Lower lobe of right lung (tissue), 2 donors: ENCODE measurements around the gene NHERF1. TPM values are rescaled to one million over a fixed set of nuclear protein-coding genes. Genes with fewer than 3 reads are reported as not detected.
A peak's percentile ranks its signal among the peaks of the same experiment; 100 is the strongest.

Source experiments
- ATAC-seq, 2 donors: fragments of 200-7000 bp; cut with Tn5 transposase; one replicate each; pipeline ENCODE4 v1.9.1; 2020 to 2022; ENCODE audit warnings: mild to moderate bottlenecking in 2 of 2, moderate library complexity in 2 of 2
- DNase-seq: peaks from one replicate; pipeline ENCODE4 v3.0.0-alpha.2; 2020
- H3K27ac ChIP-seq: fragments of 200-600 bp; one replicate; pipeline ENCODE4 v1.8.0; 2022
- H3K27me3 ChIP-seq: fragments of 200-600 bp; one replicate; pipeline ENCODE4 v1.8.0; 2022; ENCODE audit warnings: low read depth
- H3K36me3 ChIP-seq: fragments of 200-600 bp; one replicate; pipeline ENCODE4 v1.8.0; 2022; ENCODE audit warnings: mild to moderate bottlenecking
- H3K4me1 ChIP-seq: fragments of 200-600 bp; one replicate; pipeline ENCODE4 v1.8.0; 2022
- H3K4me3 ChIP-seq: fragments of 200-600 bp; one replicate; pipeline ENCODE4 v1.8.0; 2022; ENCODE audit warnings: mild to moderate bottlenecking
- H3K9me3 ChIP-seq: fragments of 200-600 bp; one replicate; pipeline ENCODE4 v1.8.0; 2022
- intact Hi-C: fragments of 100-400 bp; cut with DNase I; formaldehyde crosslinking; loops from one replicate; pipeline ENCODE4 v1.11.0; 2022
- total RNA-seq: library from RNA; stranded (reverse); fragmentation: NEBNext Ultra II Directional; extraction: Animal tissue kit (Norgen Biotek cat#: 25700); gene quantifications from one replicate; pipeline ENCODE4 v1.2.1, GENCODE V29; 2021
- TF ChIP-seq, protein P1 (sequence below): fragments of 200-600 bp; IDR thresholded peaks from one replicate; pipeline ENCODE4 v1.8.0; 2022; ENCODE audit warnings: antibody characterized with exemption, mild to moderate bottlenecking
- donor health status: DM: no; HTN: yes; CAD: no; lungs with severe emphysema.

NHERF1 gene
- total RNA-seq, 1 donor from 2014 or later, result 35.7 TPM

DNA sequence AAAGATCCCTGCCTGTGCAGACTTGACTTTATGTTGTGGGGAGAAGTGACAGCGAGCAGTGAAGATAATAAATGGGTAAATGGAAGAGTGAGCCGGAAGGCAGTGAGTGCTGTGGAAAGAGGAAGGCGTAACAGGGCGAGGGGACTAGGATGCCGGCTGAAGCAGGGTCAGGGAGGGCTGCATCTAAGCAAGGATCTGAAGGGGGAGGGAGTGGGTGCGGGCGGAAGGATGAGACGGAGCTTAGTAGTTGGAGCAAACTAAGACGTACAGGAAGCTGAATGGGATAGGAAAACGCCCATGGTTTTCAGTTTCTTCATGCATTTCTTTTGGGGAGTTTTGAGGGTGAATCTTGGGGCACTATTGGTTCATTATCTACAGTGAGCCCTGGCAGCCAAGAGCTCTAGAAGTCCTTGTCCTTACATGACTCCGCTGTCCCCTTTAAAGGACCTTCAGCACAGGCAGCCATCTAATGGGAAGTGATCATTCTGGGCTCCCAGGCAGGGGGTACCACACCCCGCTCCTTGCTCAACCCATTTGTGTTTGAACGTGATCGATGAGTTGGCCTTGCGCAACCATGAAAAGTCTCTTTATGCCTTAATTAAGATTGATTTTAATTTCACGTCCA, 38.1 kb downstream of the NHERF1 start:
- TF ChIP-seq, protein P1, sequence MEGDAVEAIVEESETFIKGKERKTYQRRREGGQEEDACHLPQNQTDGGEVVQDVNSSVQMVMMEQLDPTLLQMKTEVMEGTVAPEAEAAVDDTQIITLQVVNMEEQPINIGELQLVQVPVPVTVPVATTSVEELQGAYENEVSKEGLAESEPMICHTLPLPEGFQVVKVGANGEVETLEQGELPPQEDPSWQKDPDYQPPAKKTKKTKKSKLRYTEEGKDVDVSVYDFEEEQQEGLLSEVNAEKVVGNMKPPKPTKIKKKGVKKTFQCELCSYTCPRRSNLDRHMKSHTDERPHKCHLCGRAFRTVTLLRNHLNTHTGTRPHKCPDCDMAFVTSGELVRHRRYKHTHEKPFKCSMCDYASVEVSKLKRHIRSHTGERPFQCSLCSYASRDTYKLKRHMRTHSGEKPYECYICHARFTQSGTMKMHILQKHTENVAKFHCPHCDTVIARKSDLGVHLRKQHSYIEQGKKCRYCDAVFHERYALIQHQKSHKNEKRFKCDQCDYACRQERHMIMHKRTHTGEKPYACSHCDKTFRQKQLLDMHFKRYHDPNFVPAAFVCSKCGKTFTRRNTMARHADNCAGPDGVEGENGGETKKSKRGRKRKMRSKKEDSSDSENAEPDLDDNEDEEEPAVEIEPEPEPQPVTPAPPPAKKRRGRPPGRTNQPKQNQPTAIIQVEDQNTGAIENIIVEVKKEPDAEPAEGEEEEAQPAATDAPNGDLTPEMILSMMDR, result no peak
- no peak overlapping the region for H3K4me3 ChIP-seq
- intact Hi-C loops, result no loop called here
- no peaks in the 10 kb centered on the region for H3K27me3 ChIP-seq
- no peak for DNase-seq
- H3K4me1 ChIP-seq, result peaks cover 14% of the 10 kb centered on the region
- H3K27ac ChIP-seq, result no peak overlapping the region
- H3K9me3 ChIP-seq, result no peaks in the 10 kb centered on the region
- H3K36me3 ChIP-seq, result peaks cover 18% of the 10 kb centered on the region
- ATAC-seq, result peak; percentile 26 to 51

DNA sequence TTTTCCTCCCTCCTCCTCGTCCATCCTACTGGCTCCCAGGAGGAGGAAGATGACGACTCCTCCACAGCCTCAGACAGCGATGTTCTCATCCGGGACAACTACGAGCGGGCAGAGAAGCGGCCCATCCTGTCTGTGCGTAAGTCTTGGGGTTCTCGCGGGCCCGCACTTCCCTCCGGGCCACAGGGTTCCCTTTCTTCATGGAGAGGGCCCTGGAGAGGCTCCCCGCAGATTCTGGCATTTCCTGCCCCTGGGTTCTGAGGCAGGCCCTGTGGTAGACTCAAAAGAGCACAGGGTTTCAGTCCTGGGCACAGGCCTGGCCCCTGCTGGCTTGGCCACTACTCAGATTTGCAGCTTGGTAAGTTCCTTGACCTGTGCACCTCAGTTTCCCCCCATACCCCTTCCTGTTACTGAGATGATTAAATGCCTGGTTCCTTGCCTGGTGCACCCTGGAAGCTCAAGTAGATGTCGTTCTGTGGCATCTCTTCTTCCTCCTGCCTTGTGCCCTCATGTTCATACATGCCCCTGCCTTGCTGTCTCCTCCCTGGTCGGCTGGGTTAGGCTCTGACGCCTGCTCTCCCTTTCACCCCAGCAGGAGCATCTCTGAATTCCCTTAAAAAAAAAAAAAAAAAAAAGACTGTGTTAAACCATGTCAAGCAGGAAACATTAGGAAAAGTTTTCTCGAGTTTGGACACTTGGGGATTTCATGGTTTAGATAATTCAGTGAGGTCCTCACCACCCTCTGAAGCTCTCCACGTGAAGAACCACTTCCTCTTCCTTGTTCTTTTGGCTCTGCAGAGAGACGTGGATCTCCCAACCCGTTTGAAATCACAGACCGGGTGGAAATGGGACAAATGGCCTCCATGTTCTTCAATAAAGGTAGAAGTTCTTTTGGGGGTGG, 42.0 kb downstream of the NHERF1 start:
- TF ChIP-seq, protein P1, result no peak
- Histone ChIP-seq H3K4me1 (peaks cover 16% of the 10 kb centered on the region), H3K9me3 (no peaks in the 10 kb centered on the region), H3K4me3 (no peak overlapping the region), H3K27ac (no peak overlapping the region), H3K36me3 (peaks cover 39% of the 10 kb centered on the region), H3K27me3 (no peaks in the 10 kb centered on the region)
- intact Hi-C loops, result no loop called here
- no peak for DNase-seq
- peak; percentile 47 to 50 for ATAC-seq

DNA sequence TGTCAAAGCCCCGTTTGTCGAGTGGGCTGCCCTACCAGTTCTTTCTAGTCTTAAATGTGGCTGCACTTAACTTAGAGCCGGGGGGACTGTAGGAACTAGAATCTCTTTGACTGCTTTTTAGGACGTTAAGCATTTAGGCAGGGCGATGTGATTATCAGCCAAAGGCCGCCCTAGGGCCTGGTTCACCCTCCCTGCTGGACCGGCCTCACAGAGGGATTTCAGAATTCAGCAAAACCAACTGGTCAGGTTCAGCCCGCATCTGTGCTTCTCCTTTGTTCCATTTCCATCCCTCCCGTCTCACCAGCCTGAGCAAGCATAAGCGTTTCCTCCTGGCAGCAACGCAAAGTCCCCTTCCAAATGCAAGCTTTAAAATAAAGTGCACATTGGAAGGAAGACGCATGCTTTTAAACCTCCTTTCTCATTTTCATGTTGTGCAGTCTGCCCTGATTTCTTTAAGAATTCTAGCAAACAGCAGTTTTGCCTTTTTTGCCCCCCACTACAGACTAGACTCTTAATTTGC, 44.2 kb downstream of the NHERF1 start:
- Histone ChIP-seq H3K36me3 (peaks cover 60% of the 10 kb centered on the region), H3K4me3 (no peak overlapping the region), H3K27ac (no peak overlapping the region), H3K27me3 (no peaks in the 10 kb centered on the region), H3K9me3 (no peaks in the 10 kb centered on the region), H3K4me1 (peaks cover 9% of the 10 kb centered on the region)
- DNase-seq (no peak), ATAC-seq (no peak)
- intact Hi-C loops, result no loop called here
- TF ChIP-seq, protein P1, result no peak

DNA sequence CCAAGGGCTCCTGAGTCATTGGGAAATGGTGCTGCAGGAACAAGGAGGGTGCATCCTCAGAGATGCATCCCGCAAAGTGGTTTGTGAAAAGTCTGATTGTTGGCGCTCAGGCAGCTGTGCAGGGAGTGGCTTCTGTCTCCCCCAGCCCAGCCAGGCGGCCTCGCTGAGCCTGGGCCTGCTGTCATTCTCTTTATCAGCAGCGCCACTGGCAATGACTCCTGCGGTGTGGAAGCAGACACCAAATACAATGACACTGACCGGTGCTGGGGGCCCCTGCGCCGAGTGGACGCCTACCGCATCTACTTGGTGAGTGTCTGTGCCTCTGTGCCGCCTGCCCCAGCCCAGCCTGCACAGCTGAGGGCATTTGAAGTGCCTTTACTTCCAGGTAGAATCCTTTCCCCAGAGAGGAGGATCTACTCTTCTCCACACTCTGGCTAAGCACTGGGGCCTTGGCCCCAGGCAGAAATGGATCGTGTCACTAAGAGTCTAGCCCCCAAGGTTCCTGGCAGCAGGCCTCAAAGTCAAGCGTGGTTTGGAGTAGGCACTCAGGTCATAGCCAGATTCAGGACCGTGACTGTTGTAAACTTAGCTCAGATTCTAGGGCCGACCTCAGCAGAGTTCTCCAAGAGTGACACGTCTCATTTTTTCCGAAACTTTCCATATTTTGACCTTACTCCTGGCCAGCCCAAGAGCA, 47.0 kb downstream of the NHERF1 start:
- peaks cover 73% of the 10 kb centered on the region for H3K36me3 ChIP-seq
- no peaks in the 10 kb centered on the region for H3K27me3 ChIP-seq
- no peaks in the 10 kb centered on the region for H3K9me3 ChIP-seq
- H3K4me1 ChIP-seq, result peaks cover 9% of the 10 kb centered on the region
- DNase-seq, result no peak
- TF ChIP-seq, protein P1, result no peak
- H3K4me3 ChIP-seq, result no peak overlapping the region
- intact Hi-C loops, result no loop called here
- no peak for ATAC-seq
- no peak overlapping the region for H3K27ac ChIP-seq

DNA sequence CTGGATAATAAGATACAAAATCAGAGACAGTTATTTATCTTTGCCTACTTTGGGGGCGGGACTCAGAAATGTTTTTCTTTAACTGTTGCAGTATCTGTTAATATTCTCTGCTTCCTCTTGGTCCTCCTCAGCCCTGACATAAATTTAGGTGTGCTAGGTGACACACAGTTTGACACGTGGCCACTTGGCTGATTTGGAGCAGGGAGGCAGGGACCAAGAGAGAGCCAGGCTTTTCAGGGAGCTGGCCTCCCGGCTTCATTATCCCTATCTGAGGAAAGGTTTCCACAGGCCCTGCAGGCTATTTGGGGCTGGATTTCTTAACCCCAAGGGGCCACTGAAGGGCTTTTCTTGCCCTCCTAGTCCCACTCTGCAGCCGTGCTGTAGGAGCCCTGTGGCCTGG, 47.8 kb downstream of the NHERF1 start:
- intact Hi-C loops, result no loop called here
- ATAC-seq (no peak), DNase-seq (no peak)
- Histone ChIP-seq H3K27ac (no peak overlapping the region), H3K36me3 (peaks cover 76% of the 10 kb centered on the region), H3K4me3 (no peak overlapping the region), H3K9me3 (no peaks in the 10 kb centered on the region), H3K27me3 (no peaks in the 10 kb centered on the region), H3K4me1 (peaks cover 5% of the 10 kb centered on the region)
- TF ChIP-seq, protein P1, result no peak
